ENCODE results near the gene TMC8.
A peak's percentile ranks its signal among the peaks of the same experiment; 100 is the strongest.
"Not testable (repeated sequence)": the region's sequence is repeated elsewhere in the genome, so short reads cannot be mapped to it uniquely, and the experiment has no call there.

Gene TMC8

GRCh38 chr17:78130437-78131101 is at the start of gene TMC8:
TSS of gene TMC8 (plus strand) at chr17:78130771. CDS start at chr17:78131589, 818 bp downstream.
- DNase-seq (ENCODE audit: low read depth in 2 of 2), result peak; percentile 62 to 73

GRCh38 chr17:78081551-78081950 is 49.0 kb upstream of the TMC8 start:
- DNase-seq (ENCODE audit: low read depth in 2 of 2), result no peak

GRCh38 chr17:78082355-78082872 is 48.2 kb upstream of the TMC8 start:
- DNase-seq (ENCODE audit: low read depth in 2 of 2), result not testable (repeated sequence)

- DNase-seq (ENCODE audit: low read depth in 2 of 2), result no peak
Observed at GRCh38 chr17:78082988-78083387, 47.6 kb upstream of the TMC8 start.

GRCh38 chr17:78086740-78087139 is 43.8 kb upstream of the TMC8 start:
- no peak for DNase-seq (ENCODE audit: low read depth in 2 of 2)

GRCh38 chr17:78088529-78088928 is 42.0 kb upstream of the TMC8 start:
- no peak for DNase-seq (ENCODE audit: low read depth in 2 of 2)

- DNase-seq (ENCODE audit: low read depth in 2 of 2), result no peak
Observed at GRCh38 chr17:78089576-78090281, 40.8 kb upstream of the TMC8 start.

GRCh38 chr17:78092794-78093324 is 37.7 kb upstream of the TMC8 start:
- DNase-seq (ENCODE audit: low read depth in 2 of 2), result no peak

GRCh38 chr17:78095035-78095434 is 35.5 kb upstream of the TMC8 start:
- no peak for DNase-seq (ENCODE audit: low read depth in 2 of 2)

GRCh38 chr17:78096093-78096492 is 34.5 kb upstream of the TMC8 start:
- DNase-seq (ENCODE audit: low read depth in 2 of 2), result no peak

- no peak for DNase-seq (ENCODE audit: low read depth in 2 of 2)
Observed at GRCh38 chr17:78101112-78101511, 29.5 kb upstream of the TMC8 start.

- no peak for DNase-seq (ENCODE audit: low read depth in 2 of 2)
Observed at GRCh38 chr17:78101542-78101941, 29.0 kb upstream of the TMC8 start.

GRCh38 chr17:78103311-78103710 is 27.3 kb upstream of the TMC8 start:
- DNase-seq (ENCODE audit: low read depth in 2 of 2), result no peak

GRCh38 chr17:78104540-78104941 is 26.0 kb upstream of the TMC8 start:
- no peak for DNase-seq (ENCODE audit: low read depth in 2 of 2)

GRCh38 chr17:78105101-78105500 is 25.5 kb upstream of the TMC8 start:
- DNase-seq (ENCODE audit: low read depth in 2 of 2), result no peak

- no peak for DNase-seq (ENCODE audit: low read depth in 2 of 2)
Observed at GRCh38 chr17:78105551-78105950, 25.0 kb upstream of the TMC8 start.

GRCh38 chr17:78106211-78106610 is 24.4 kb upstream of the TMC8 start:
- DNase-seq (ENCODE audit: low read depth in 2 of 2), result no peak

GRCh38 chr17:78107457-78107856 is 23.1 kb upstream of the TMC8 start:
- DNase-seq (ENCODE audit: low read depth in 2 of 2), result no peak

GRCh38 chr17:78107976-78108725 is 22.4 kb upstream of the TMC8 start:
- no peak for DNase-seq (ENCODE audit: low read depth in 2 of 2)

- no peak for DNase-seq (ENCODE audit: low read depth in 2 of 2)
Observed at GRCh38 chr17:78108726-78109488, 21.7 kb upstream of the TMC8 start.

- DNase-seq (ENCODE audit: low read depth in 2 of 2), result no peak
Observed at GRCh38 chr17:78109489-78109761, 21.1 kb upstream of the TMC8 start.

Data from stimulated activated CD8-positive, alpha-beta memory T cell treated with anti-CD3 and anti-CD28 coated beads, Interleukin-15, amount 100 ng/mL, for 48 hours (primary cell).